Tibial artery (tissue), 4 donors: ENCODE results near the gene ZSCAN29.

Experiments used
- DNase-seq, 2 donors: peaks; one replicate each; pipeline ENCODE4 v3.0.0-alpha.2; 2019
- H3K27ac ChIP-seq, 2 donors: fragments of 200-600 bp; sonication (generic) in 1 of 2; 1 replicate in 1 of 2; 2 replicates in 1 of 2; pipeline ENCODE4 v1.5.1; 2018 to 2019; ENCODE audit warnings: mild to moderate bottlenecking in 1 of 2
- H3K27me3 ChIP-seq, 2 donors: fragments of 200-600 bp; sonication (generic) in 1 of 2; one replicate each; pipeline versions ENCODE4 v1.5.1 to v1.6.0; 2016 to 2019
- H3K36me3 ChIP-seq, 3 donors: fragments of 200-600 bp; sonication (generic) in 2 of 3; one replicate each; pipeline ENCODE4 v1.5.1; 2016 to 2019; ENCODE audit warnings: mild to moderate bottlenecking in 2 of 3
- H3K4me1 ChIP-seq, 4 donors: fragments of 200-600 bp; sonication (generic) in 2 of 4; 1 replicate in 3 of 4; 2 replicates in 1 of 4; pipeline ENCODE4 v1.5.1; 2016 to 2019
- H3K4me3 ChIP-seq, 2 donors: fragments of 200-600 bp; sonication (generic) in 1 of 2; 1 replicate in 1 of 2; 2 replicates in 1 of 2; pipeline ENCODE4 v1.5.1; 2018 to 2019; ENCODE audit warnings: mild to moderate bottlenecking in 2 of 2
- H3K9me3 ChIP-seq, 3 donors: fragments of 200-600 bp; sonication (generic) in 1 of 3; one replicate each; pipeline ENCODE4 v1.5.1; 2016 to 2019
- CTCF ChIP-seq, 2 experiments: fragments of 200-600 bp in 1 of 2; fragments of 450-650 bp in 1 of 2; IDR thresholded peaks; one replicate each; pipeline ENCODE4 v1.5.1; 2017 to 2019; ENCODE audit warnings: antibody characterized with exemption in 2 of 2, mild to moderate bottlenecking in 1 of 2, moderate library complexity in 1 of 2
- intact Hi-C: fragments of 100-400 bp; cut with DNase I; formaldehyde crosslinking; loops from one replicate; pipeline ENCODE4 v1.15.0; 2023; ENCODE audit warnings: low total_unique reads

Gene ZSCAN29

DNA sequence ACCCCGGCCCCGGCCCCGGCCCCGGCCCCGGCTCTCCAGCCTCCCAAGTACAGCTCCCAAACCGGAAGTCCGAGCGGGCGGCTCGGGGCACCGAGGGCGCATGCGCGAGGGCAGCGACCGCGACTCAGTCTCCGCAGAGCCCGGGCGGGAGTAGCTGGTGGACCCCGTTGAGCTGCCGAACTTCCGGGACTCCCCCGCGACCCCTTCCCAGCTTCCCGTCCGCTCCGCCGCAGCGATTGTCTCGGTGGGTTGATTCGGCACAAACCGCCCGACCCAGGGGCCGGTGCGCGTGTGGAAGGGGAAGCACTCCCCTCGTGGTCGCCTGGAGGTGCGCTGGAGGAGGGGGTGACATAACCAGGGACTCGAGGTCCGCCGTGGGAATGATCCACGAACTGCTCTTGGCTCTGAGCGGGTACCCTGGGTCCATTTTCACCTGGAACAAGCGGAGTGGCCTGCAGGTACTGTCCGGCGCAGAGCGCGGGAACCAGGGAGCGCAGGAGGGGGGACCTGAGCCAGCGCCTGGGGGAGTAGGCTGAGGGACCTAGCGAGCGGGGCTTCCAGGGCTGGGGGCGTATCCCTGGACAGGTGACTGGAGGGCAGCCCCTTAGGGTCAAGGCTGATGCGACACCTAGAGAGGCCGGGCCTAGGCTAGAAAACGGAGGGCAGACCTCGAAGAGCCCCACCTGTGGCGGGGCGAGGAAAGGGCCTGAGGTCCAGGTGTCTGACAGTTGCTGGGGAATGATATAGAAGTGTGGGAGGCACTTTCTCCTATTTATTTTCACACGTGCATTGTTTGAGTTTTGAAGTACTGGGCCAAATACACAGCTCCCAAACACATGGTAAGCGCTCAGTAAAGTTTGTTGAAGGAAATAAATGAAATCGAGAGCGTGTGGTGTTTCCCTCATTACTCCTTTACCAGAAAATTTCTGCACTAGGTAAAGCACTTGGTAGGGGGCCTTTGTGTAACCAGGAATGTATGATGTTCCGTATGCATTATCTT, at the start of gene ZSCAN29, which contains the start of gene TUBGCP4:
ZSCAN29 (minus strand) TSS at position 69 of the 1,000 bp plus-strand sequence. CDS start 1,130 bp downstream, outside the sequence.
TUBGCP4 (plus strand) TSS at position 127 of the 1,000 bp plus-strand sequence; CDS start at position 381, 254 bp downstream.
- no peak for TF ChIP-seq CTCF (IDR thresholded peaks at IDR 0.05)
- Histone ChIP-seq H3K36me3 (peaks cover 8 to 18% (median 13%) of the 10 kb centered on the region in 3 donors), H3K9me3 (no peaks in the 10 kb centered on the region), H3K27me3 (no peaks in the 10 kb centered on the region), H3K27ac (peak within 1 kb of the TSS; percentile 73 to 75), H3K4me1 (peaks cover 0 to 38% (median 26%) of the 10 kb centered on the region in 4 donors), H3K4me3 (peak within 1 kb of the TSS; percentile 88 to 90)
- DNase-seq, result peak; percentile 67 to 87
- intact Hi-C loops, result no loop called here

DNA sequence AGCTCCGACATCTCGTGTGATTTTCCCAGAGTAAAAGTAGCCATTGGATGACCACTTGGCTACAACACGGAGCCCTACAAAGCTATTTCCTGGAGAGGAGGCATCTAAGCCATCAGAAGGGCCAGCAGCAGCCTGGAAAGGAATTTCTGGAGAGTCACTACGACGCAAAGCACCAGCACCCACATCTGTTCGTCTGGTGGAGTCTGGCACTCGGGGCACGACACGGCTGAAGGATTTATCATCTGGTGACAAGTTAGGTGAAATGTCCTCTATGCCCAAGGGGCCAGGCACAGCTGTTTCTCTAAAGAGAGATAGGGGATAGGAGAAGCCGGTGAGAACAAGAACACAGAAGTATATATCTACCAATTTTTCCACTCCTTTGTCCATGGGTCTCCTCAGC, 49.6 kb upstream of the ZSCAN29 start:
- no peak for DNase-seq
- TF ChIP-seq CTCF (IDR thresholded peaks at IDR 0.05), result no peak
- Histone ChIP-seq H3K36me3 (peaks cover 30 to 92% (median 62%) of the 10 kb centered on the region in 3 donors), H3K27me3 (no peaks in the 10 kb centered on the region), H3K9me3 (no peaks in the 10 kb centered on the region), H3K27ac (no peak overlapping the region), H3K4me1 (no peaks in the 10 kb centered on the region), H3K4me3 (no peak overlapping the region)
- intact Hi-C loops, result no loop called here

GRCh38 chr15:43414196-43414595, 43.4 kb upstream of the ZSCAN29 start:
- Histone ChIP-seq H3K9me3 (no peaks in the 10 kb centered on the region), H3K27ac (no peak overlapping the region), H3K36me3 (peaks cover 36 to 93% (median 53%) of the 10 kb centered on the region in 3 donors), H3K27me3 (no peaks in the 10 kb centered on the region), H3K4me1 (no peaks in the 10 kb centered on the region), H3K4me3 (no peak overlapping the region)
- intact Hi-C loops, result no loop called here
- DNase-seq, result no peak
- TF ChIP-seq CTCF (IDR thresholded peaks at IDR 0.05), result no peak

DNA sequence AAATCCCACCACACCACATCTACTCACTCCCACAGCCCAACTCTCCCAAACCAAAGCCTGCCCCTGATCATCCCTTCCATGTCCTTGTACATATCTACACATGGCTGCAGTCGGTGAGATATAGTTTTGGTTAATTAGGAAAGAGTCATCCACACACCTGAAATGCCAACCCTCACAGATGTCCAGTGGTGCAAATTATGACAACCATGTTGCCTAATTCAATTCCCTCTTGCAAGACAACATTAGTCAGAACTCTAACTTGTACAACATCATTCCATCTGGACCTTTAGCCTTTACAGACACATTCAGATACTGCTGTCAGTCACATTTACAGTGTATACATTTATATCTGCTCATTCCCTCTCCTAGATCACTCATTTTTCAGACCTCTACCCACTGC, 41.3 kb upstream of the ZSCAN29 start:
- H3K36me3 ChIP-seq, result peaks cover 47 to 99% (median 74%) of the 10 kb centered on the region in 3 donors
- H3K9me3 ChIP-seq, result no peaks in the 10 kb centered on the region
- no peak overlapping the region for H3K4me3 ChIP-seq
- no peaks in the 10 kb centered on the region for H3K27me3 ChIP-seq
- DNase-seq, result no peak
- no peak for TF ChIP-seq CTCF (IDR thresholded peaks at IDR 0.05)
- H3K27ac ChIP-seq, result no peak overlapping the region
- H3K4me1 ChIP-seq, result no peaks in the 10 kb centered on the region
- intact Hi-C loops, result no loop called here

DNA sequence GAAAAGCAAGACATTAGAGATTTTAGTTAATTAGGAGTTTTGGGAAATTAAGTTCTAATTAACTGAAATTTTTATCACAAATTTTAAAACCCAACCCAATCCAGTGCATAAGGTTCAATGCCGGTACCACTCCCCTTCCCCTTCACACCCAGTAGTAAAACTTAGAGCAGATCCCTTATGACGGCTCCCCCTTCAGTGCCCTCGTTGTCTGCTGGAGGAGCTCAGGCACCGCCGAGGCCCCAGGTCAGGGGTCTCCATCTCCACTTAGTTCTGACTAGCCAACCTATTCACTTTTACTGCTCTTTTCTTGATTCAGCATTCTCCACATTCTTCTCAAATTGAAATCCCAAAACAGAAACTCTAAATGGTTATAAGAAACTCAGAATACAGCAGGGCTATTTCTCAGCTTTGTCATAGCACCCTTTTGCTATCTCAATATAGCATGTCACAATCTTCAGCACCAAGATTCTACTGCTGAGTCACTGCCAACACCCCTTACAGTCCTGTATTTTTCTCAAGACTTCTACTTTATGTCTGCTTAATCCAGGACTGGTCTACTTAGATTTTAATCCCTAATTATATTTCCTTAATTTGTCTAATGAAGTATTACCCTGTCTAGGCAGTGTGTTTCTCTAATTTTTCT, 39.9 kb upstream of the ZSCAN29 start:
- H3K9me3 ChIP-seq, result no peaks in the 10 kb centered on the region
- H3K4me3 ChIP-seq, result no peak overlapping the region
- no peak for TF ChIP-seq CTCF (IDR thresholded peaks at IDR 0.05)
- no peak for DNase-seq
- H3K27me3 ChIP-seq, result no peaks in the 10 kb centered on the region
- intact Hi-C loops, result no loop called here
- H3K4me1 ChIP-seq, result no peaks in the 10 kb centered on the region
- H3K36me3 ChIP-seq, result peaks cover 50 to 99% (median 77%) of the 10 kb centered on the region in 3 donors
- H3K27ac ChIP-seq, result no peak overlapping the region
